Activated naive CD8-positive, alpha-beta T cell (primary cell): ENCODE data around the gene GPR137.

Source experiments
- H3K27ac Mint-ChIP-seq: one replicate; pipeline ENCODE4 v1.8.0; 2021; ENCODE audit warnings: mixed read lengths
- H3K27me3 Mint-ChIP-seq: one replicate; pipeline ENCODE4 v1.8.0; 2021; ENCODE audit warnings: mixed read lengths
- H3K36me3 Mint-ChIP-seq: one replicate; pipeline ENCODE4 v1.8.0; 2021; ENCODE audit warnings: mixed read lengths
- H3K4me1 Mint-ChIP-seq: one replicate; pipeline ENCODE4 v1.8.0; 2021; ENCODE audit warnings: low read depth, mixed read lengths
- H3K4me3 Mint-ChIP-seq: one replicate; pipeline ENCODE4 v1.8.0; 2021; ENCODE audit warnings: mild to moderate bottlenecking, mixed read lengths
- H3K9me3 Mint-ChIP-seq: one replicate; pipeline ENCODE4 v1.8.0; 2021; ENCODE audit warnings: low read depth, mixed read lengths

GPR137 gene

DNA sequence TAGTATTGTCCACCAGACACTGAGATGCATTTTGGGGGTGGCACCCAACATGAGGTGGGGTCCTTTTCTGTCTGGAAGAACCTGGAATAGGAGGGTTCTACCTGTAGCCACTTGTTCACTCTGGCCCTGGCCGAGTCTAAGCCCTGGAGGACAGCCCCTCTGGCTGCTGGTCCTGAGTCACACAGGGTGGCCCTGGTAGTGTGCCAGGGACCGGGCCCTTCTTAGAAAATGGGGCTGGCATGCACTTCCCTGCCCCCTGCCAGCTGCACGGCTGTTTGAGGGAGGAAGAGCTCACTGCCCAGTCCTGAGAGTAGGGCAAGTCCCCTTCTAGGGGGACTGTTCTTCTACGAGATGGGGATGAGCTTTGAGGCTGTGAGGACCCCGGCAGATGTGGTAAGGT is 32.2 kb upstream of the GPR137 start:
- no peaks in the 10 kb centered on the region for H3K36me3 Mint-ChIP-seq
- no peaks in the 10 kb centered on the region for H3K9me3 Mint-ChIP-seq
- peak overlapping the region; percentile 32 for H3K4me3 Mint-ChIP-seq
- H3K27ac Mint-ChIP-seq, result no peak overlapping the region
- no peaks in the 10 kb centered on the region for H3K27me3 Mint-ChIP-seq
- H3K4me1 Mint-ChIP-seq, result peaks cover 12% of the 10 kb centered on the region

DNA sequence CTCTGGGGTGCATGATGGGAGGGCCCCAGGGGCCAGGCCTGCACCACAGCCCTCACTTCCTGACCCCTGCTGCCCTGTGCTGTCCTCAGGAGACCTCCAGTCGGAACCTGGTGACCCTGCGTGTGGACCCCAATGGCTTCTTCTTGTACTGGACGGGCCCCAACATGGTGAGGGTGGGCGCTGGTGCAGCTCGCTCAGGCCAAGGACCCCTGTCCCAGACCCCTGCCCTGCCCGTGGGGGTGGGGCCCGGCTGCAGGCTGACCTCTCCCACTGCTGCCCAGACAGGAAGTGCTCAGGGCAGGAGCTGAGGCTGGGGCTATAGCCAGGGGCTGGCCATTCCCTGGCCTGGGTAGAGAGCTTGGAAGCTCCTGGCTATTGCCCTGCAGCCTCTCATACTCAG is 31.3 kb upstream of the GPR137 start:
- peaks cover 1% of the 10 kb centered on the region for H3K36me3 Mint-ChIP-seq
- no peaks in the 10 kb centered on the region for H3K9me3 Mint-ChIP-seq
- no peak overlapping the region for H3K4me3 Mint-ChIP-seq
- H3K27me3 Mint-ChIP-seq, result no peaks in the 10 kb centered on the region
- H3K27ac Mint-ChIP-seq, result no peak overlapping the region
- H3K4me1 Mint-ChIP-seq, result peaks cover 12% of the 10 kb centered on the region

DNA sequence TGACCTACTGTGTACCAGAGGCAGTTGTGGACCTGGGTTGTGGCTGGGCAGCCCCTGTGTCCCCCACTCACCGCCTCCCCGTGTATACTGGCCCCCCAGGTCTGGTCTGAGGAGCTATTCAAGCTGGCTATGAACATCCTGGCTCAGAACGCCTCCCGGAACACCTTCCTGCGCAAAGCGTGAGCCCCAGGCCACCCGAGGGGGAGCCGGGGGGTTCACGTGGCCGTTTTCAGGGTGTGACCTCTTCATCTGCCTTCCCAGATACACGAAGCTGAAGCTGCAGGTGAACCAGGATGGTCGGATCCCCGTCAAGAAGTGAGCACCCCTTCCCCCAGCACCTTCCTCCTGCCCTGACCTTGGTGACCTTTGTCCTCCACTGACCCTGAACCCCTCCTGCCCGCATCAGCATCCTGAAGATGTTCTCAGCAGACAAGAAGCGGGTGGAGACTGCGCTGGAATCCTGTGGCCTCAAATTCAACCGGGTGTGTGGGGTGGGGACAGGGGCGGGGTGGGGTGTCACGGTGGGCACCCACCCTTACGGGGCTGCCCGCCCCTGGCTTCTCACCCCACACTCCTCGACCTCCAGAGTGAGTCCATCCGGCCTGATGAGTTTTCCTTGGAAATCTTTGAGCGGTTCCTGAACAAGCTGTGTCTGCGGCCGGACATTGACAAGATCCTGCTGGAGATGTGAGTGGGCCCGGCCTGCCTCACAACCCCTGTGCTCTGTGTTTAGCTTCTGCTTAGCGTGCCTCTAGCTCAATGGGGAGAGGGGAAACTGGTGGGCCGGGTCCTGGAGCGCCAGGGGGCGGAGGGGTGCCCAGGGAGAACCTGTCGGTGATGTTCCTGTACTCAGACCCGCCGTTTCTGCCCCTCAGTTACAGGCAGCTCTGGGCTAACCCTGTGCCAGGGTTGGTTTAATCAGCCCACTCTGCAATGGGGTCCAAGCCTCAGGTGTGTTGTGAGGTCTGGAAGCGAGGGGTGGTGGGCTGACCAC is 30.2 kb upstream of the GPR137 start:
- no peak overlapping the region for H3K4me3 Mint-ChIP-seq
- H3K27me3 Mint-ChIP-seq, result no peaks in the 10 kb centered on the region
- no peak overlapping the region for H3K27ac Mint-ChIP-seq
- peaks cover 16% of the 10 kb centered on the region for H3K4me1 Mint-ChIP-seq
- H3K36me3 Mint-ChIP-seq, result peaks cover 5% of the 10 kb centered on the region
- no peaks in the 10 kb centered on the region for H3K9me3 Mint-ChIP-seq

- H3K9me3 Mint-ChIP-seq, result no peaks in the 10 kb centered on the region
- H3K27me3 Mint-ChIP-seq, result no peaks in the 10 kb centered on the region
- peaks cover 14% of the 10 kb centered on the region for H3K4me1 Mint-ChIP-seq
- H3K36me3 Mint-ChIP-seq, result peaks cover 5% of the 10 kb centered on the region
- no peak overlapping the region for H3K4me3 Mint-ChIP-seq
- no peak overlapping the region for H3K27ac Mint-ChIP-seq
Measured at GRCh38 chr11:64256300-64256699, 29.3 kb upstream of the GPR137 start.

GRCh38 chr11:64258356-64258755 is 27.3 kb upstream of the GPR137 start:
- H3K4me3 Mint-ChIP-seq, result no peak overlapping the region
- H3K4me1 Mint-ChIP-seq, result peaks cover 7% of the 10 kb centered on the region
- H3K36me3 Mint-ChIP-seq, result peaks cover 5% of the 10 kb centered on the region
- H3K9me3 Mint-ChIP-seq, result no peaks in the 10 kb centered on the region
- H3K27me3 Mint-ChIP-seq, result no peaks in the 10 kb centered on the region
- H3K27ac Mint-ChIP-seq, result no peak overlapping the region

DNA sequence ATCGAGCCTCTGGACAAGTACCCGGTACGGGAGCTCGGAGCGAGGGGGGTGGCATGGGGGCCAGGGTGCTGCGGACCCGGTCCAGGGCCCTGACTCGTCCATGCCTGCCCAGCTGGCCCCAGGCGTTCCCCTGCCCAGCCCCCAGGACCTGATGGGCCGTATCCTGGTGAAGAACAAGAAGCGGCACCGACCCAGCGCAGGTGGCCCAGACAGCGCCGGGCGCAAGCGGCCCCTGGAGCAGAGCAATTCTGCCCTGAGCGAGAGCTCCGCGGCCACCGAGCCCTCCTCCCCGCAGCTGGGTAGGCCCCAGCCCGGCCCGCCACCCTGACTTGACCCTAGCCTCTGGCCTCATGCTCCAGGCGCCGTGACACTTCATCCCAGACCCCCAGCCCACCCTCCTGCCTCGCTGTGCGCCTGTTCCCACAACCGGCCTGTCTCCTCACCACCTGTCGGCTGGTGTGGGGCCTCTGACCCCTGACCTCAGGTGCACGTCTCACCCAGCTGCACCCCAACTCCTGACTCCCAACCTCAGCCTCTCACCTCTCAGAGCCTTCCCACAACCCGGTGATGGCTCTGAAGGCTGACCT is 26.6 kb upstream of the GPR137 start:
- Mint-ChIP-seq H3K36me3 (peaks cover 5% of the 10 kb centered on the region), H3K4me3 (no peak overlapping the region), H3K27me3 (no peaks in the 10 kb centered on the region), H3K4me1 (peaks cover 7% of the 10 kb centered on the region), H3K27ac (no peak overlapping the region), H3K9me3 (no peaks in the 10 kb centered on the region)

DNA sequence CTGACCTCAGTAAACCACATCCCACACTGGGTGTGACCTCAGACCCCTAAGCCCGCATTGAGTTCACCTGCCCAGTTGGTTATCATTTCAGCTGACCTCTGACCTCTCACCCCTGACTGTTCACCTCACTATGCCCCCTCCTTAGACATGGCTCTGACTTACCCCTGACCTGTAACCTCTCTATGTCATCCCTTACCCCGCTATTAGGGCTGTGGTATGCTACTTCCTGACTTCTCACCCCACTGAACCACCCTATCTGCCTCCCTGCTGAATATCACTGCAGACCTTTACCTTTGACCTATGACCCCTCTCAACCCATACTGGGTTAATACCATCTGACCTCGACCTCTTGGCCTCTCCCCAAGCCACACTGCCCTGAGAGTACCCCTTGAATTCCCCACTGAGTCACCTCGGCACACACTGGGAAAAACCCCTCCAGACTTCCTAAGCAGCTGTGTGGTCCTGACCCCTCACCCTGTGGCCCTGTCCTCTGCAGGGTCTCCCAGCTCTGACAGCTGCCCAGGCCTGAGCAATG is 26.0 kb upstream of the GPR137 start:
- Mint-ChIP-seq H3K27ac (no peak overlapping the region), H3K36me3 (peaks cover 5% of the 10 kb centered on the region), H3K4me1 (peaks cover 7% of the 10 kb centered on the region), H3K4me3 (no peak overlapping the region), H3K9me3 (no peaks in the 10 kb centered on the region), H3K27me3 (no peaks in the 10 kb centered on the region)

GRCh38 chr11:64260147-64260708 is 25.4 kb upstream of the GPR137 start:
- Mint-ChIP-seq H3K36me3 (peaks cover 5% of the 10 kb centered on the region), H3K9me3 (no peaks in the 10 kb centered on the region), H3K27me3 (no peaks in the 10 kb centered on the region), H3K4me3 (no peak overlapping the region), H3K4me1 (peaks cover 7% of the 10 kb centered on the region), H3K27ac (no peak overlapping the region)

DNA sequence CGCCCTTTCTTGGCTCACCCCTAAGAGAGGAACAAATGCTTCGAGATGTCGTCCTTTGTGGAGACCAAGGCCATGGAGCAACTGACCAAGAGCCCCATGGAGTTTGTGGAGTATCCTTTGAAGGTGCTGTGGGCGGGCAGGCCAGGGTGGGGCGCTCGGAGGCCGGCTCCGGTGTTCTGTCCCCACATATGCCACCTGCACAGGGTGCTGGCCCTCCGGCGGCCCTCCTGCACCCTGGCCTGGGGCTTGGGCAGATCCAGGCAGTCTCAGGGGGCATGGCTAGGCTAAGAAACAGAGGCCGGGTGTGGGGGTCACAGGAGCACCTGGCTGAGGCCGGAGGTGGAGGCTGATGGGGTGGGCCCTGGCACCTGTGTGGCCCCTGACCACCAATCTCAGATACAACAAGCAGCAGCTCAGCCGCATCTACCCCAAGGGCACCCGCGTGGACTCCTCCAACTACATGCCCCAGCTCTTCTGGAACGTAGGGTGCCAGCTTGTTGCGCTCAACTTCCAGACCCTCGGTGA is 24.0 kb upstream of the GPR137 start:
- H3K4me3 Mint-ChIP-seq, result no peak overlapping the region
- H3K27me3 Mint-ChIP-seq, result no peaks in the 10 kb centered on the region
- peaks cover 5% of the 10 kb centered on the region for H3K36me3 Mint-ChIP-seq
- H3K9me3 Mint-ChIP-seq, result no peaks in the 10 kb centered on the region
- H3K4me1 Mint-ChIP-seq, result peaks cover 7% of the 10 kb centered on the region
- no peak overlapping the region for H3K27ac Mint-ChIP-seq

- Mint-ChIP-seq H3K4me3 (no peak overlapping the region), H3K9me3 (no peaks in the 10 kb centered on the region), H3K36me3 (peaks cover 5% of the 10 kb centered on the region), H3K4me1 (peaks cover 7% of the 10 kb centered on the region), H3K27me3 (no peaks in the 10 kb centered on the region), H3K27ac (no peak overlapping the region)
Measured at GRCh38 chr11:64262271-64263002, 23.2 kb upstream of the GPR137 start.

DNA sequence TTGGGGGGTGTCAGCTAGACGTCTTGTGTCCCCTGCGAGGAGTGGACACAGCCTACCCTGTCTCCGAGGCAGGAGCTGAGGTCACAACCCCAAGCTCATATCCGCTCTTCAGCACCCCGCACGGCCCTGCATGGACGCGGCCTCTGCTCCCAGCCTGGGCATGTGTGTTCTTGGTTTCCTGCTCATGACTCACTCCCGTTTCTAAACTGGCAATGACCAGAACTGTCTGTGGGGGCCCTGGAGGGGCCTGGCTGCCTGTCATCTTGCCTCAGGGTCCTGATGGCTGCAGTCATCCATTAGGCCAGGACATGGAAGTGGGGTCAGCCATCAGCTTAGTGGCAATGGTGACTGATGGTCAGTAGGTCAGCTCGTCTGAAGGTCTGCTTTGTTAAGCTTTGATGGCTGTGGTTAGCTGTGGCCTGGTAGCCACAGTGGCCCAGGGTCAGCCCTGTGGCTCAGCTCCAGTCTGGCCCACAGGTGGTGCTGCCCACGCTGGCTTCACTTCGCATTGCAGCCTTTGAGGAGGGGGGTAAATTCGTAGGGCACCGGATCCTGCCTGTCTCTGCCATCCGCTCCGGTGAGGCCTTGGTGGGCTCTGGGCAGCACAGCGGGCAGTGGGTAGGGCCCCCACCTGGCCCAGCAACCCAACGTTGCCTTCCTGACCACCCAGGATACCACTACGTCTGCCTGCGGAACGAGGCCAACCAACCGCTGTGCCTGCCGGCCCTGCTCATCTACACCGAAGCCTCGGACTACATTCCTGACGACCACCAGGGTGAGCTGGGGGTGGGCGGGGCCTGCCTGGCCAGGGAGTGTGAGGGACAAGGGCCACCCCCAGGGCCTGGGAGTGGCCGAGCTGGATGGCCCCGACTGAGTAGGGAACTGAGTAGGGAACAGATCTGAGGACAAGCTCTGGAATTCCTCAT is 22.4 kb upstream of the GPR137 start:
- Mint-ChIP-seq H3K4me1 (peaks cover 15% of the 10 kb centered on the region), H3K27ac (peak overlapping the region; percentile 58), H3K4me3 (no peak overlapping the region), H3K36me3 (peaks cover 5% of the 10 kb centered on the region), H3K9me3 (no peaks in the 10 kb centered on the region), H3K27me3 (no peaks in the 10 kb centered on the region)

DNA sequence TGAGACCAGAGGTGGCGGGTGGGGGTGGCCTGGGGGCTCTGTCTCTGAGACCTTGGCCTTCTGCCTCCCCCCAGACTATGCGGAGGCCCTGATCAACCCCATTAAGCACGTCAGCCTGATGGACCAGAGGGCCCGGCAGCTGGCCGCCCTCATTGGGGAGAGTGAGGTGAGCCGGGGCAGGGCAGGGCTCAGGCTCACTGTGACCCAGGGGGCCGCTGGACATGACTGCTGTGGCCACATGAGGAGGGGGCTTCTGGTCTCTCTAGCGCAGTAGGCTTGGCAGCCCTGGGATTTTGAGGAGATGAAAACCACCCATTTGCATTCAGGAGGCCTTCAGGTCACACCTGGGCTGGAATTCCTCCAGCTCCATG is 21.7 kb upstream of the GPR137 start:
- Mint-ChIP-seq H3K4me3 (no peak overlapping the region), H3K4me1 (peaks cover 19% of the 10 kb centered on the region), H3K27me3 (no peaks in the 10 kb centered on the region), H3K27ac (no peak overlapping the region), H3K36me3 (peaks cover 6% of the 10 kb centered on the region), H3K9me3 (no peaks in the 10 kb centered on the region)

- Mint-ChIP-seq H3K36me3 (peaks cover 5% of the 10 kb centered on the region), H3K4me1 (peaks cover 22% of the 10 kb centered on the region), H3K4me3 (no peak overlapping the region), H3K9me3 (no peaks in the 10 kb centered on the region), H3K27me3 (no peaks in the 10 kb centered on the region), H3K27ac (no peak overlapping the region)
Measured at GRCh38 chr11:64264371-64264852, 21.2 kb upstream of the GPR137 start.
